Effector memory CD8-positive, alpha-beta T cell (primary cell): ENCODE results near the gene CALCOCO2.
A peak's percentile ranks its signal among the peaks of the same experiment; 100 is the strongest.
"Not testable (repeated sequence)": the region's sequence is repeated elsewhere in the genome, so short reads cannot be mapped to it uniquely, and the experiment has no call there.

Source experiments
- ATAC-seq: fragments of 150-1000 bp; cut with Tn5 transposase; replicated peaks from 2 replicates; pipeline ENCODE4 v1.10.0; 2021; ENCODE audit warnings: mild to moderate bottlenecking, moderate library complexity
- DNase-seq, 3 experiments: peaks; one replicate each; pipeline ENCODE4 v3.0.0; 2021
- H3K27ac Mint-ChIP-seq, 2 donors: one replicate each; pipeline ENCODE4 v1.8.0; 2022; ENCODE audit warnings: mild to moderate bottlenecking in 2 of 2, mixed read lengths in 2 of 2, moderate library complexity in 2 of 2
- H3K27me3 Mint-ChIP-seq, 2 donors: one replicate each; pipeline ENCODE4 v1.8.0; 2022; ENCODE audit warnings: mixed read lengths in 2 of 2
- H3K36me3 Mint-ChIP-seq: one replicate; pipeline ENCODE4 v1.8.0; 2022; ENCODE audit warnings: mild to moderate bottlenecking, moderate library complexity, mixed read lengths; ENCODE audit not compliant: insufficient read depth
- H3K4me1 Mint-ChIP-seq, 2 donors: one replicate each; pipeline ENCODE4 v1.8.0; 2022; ENCODE audit warnings: low read depth in 2 of 2, mixed read lengths in 2 of 2
- H3K4me3 Mint-ChIP-seq, 2 donors: one replicate each; pipeline ENCODE4 v1.8.0; 2022; ENCODE audit warnings: mild to moderate bottlenecking in 2 of 2, mixed read lengths in 2 of 2, moderate library complexity in 2 of 2
- H3K9me3 Mint-ChIP-seq, 2 donors: one replicate each; pipeline ENCODE4 v1.8.0; 2022; ENCODE audit warnings: mixed read lengths in 2 of 2

CALCOCO2 gene

GRCh38 chr17:48812001-48812400, 18.8 kb upstream of the CALCOCO2 start:
- DNase-seq (no peak), ATAC-seq (no peak)
- peaks cover 25 to 33% of the 10 kb centered on the region in 2 donors for H3K27me3 Mint-ChIP-seq
- no peak overlapping the region for H3K4me3 Mint-ChIP-seq
- H3K4me1 Mint-ChIP-seq = peaks cover 6 to 12% of the 10 kb centered on the region in 2 donors
- no peaks in the 10 kb centered on the region for H3K9me3 Mint-ChIP-seq
- H3K36me3 Mint-ChIP-seq = no peaks in the 10 kb centered on the region
- no peak overlapping the region for H3K27ac Mint-ChIP-seq

- Mint-ChIP-seq H3K4me3 (no peak overlapping the region), H3K4me1 (peaks cover 12 to 14% of the 10 kb centered on the region in 2 donors), H3K27me3 (peaks cover 39 to 48% of the 10 kb centered on the region in 2 donors), H3K36me3 (no peaks in the 10 kb centered on the region), H3K27ac (no peak overlapping the region), H3K9me3 (no peaks in the 10 kb centered on the region)
- ATAC-seq (peak; percentile 20), DNase-seq (peak; percentile 56 to 60 (median 59))
Observed at GRCh38 chr17:48814504-48814903, 16.3 kb upstream of the CALCOCO2 start.

GRCh38 chr17:48815311-48815710, 15.5 kb upstream of the CALCOCO2 start:
- no peak for ATAC-seq
- no peak overlapping the region for H3K27ac Mint-ChIP-seq
- peaks cover 36 to 55% of the 10 kb centered on the region in 2 donors for H3K27me3 Mint-ChIP-seq

GRCh38 chr17:48816438-48816773, 14.4 kb upstream of the CALCOCO2 start:
- DNase-seq = no peak
- ATAC-seq = no peak
- Mint-ChIP-seq H3K4me3 (peak overlapping the region; percentile 63 to 73), H3K9me3 (no peaks in the 10 kb centered on the region), H3K27ac (peak overlapping the region in 1 of 2 donors; percentile 47), H3K36me3 (peaks cover 3% of the 10 kb centered on the region), H3K27me3 (peaks cover 34 to 63% of the 10 kb centered on the region in 2 donors), H3K4me1 (peaks cover 12 to 14% of the 10 kb centered on the region in 2 donors)

More at GRCh38 chr17:48815311-48815710, 15.5 kb upstream of the CALCOCO2 start:
- Mint-ChIP-seq H3K9me3 (no peaks in the 10 kb centered on the region), H3K4me3 (no peak overlapping the region), H3K36me3 (peaks cover 3% of the 10 kb centered on the region), H3K4me1 (peaks cover 12 to 14% of the 10 kb centered on the region in 2 donors)
- no peak for DNase-seq

DNA sequence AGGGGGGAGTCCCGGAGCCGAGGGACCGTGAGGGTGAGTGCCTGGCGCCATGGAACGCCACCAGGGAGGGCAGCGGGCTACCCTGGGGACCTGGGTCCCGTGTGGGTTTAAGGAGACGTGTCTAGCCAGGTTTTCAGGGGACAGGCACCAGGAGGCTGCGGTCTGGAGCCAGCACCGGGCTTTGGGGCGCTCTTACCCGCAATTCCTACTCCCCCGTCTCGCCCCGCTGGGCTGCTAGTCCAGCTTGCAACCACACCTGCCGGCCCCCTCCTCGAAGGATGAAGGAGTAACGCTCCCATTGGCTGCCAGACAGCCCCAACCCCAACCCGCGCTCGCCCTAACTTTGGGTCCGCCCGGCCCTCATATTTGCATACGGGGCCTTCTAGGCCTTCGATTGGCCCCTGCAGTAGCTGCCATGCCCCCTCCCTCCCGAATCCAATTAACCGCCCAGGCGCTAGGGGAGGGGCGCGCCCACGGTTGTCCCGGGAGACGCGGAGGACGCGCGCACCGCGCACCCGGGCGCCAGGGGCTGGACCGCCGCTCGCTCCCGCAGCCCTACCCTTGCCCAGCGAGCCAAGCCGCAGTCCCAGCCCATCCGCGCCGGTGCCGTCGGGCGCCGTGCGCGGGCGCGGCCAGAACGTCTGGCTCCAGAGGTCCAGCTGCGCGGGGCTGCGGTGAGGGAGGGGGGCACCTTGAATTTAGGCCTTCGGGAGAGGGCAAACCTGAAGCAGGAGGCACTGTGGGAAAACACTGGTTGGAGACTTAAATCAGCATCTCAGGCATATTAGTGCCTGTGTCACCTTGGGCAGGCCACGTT, 13.9 kb upstream of the CALCOCO2 start, which contains the start of gene TTLL6:
Gene TTLL6, minus strand, starts transcription at position 456 of the 817 bp plus-strand sequence. Its CDS starts 157 bp downstream, at position 299.
- Mint-ChIP-seq H3K4me3 (peak within 1 kb of the TSS; percentile 63 to 73), H3K27ac (peak within 1 kb of the TSS in 1 of 2 donors; percentile 47), H3K27me3 (peaks cover 34 to 63% of the 10 kb centered on the region in 2 donors), H3K36me3 (peaks cover 3% of the 10 kb centered on the region), H3K9me3 (no peaks in the 10 kb centered on the region), H3K4me1 (peaks cover 12 to 14% of the 10 kb centered on the region in 2 donors)
- DNase-seq (peak; percentile 63 to 72 (median 71)), ATAC-seq (peak; percentile 96)

GRCh38 chr17:48818361-48818841, 12.4 kb upstream of the CALCOCO2 start:
- peaks cover 3% of the 10 kb centered on the region for H3K36me3 Mint-ChIP-seq
- H3K27ac Mint-ChIP-seq = no peak overlapping the region
- no peaks in the 10 kb centered on the region for H3K9me3 Mint-ChIP-seq
- no peak overlapping the region for H3K4me3 Mint-ChIP-seq
- DNase-seq (no peak), ATAC-seq (no peak)
- peaks cover 12 to 14% of the 10 kb centered on the region in 2 donors for H3K4me1 Mint-ChIP-seq
- H3K27me3 Mint-ChIP-seq = peaks cover 27 to 67% of the 10 kb centered on the region in 2 donors

DNA sequence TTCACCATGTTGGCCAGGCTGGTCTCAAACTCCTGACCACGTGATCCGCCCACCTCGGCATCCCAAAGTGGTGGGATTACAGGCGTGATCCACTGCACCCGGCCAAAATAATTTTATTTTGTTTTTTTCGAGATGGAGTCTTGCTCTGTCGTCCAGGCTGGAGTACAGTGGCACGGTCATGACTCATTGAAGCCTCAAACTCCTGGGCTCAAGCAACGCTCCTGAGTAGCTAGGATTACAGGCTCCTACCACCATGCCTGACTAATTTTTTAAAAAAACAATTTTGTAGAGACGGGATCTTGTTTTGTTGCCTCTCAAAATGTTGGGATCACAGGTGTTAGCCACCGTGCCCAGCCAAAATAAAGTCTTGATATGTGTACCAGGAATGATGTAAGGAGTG, 11.4 kb upstream of the CALCOCO2 start:
- ATAC-seq (no peak), DNase-seq (no peak)
- H3K9me3 Mint-ChIP-seq = no peaks in the 10 kb centered on the region
- peaks cover 12 to 14% of the 10 kb centered on the region in 2 donors for H3K4me1 Mint-ChIP-seq
- H3K27ac Mint-ChIP-seq = no peak overlapping the region
- H3K4me3 Mint-ChIP-seq = no peak overlapping the region
- peaks cover 3% of the 10 kb centered on the region for H3K36me3 Mint-ChIP-seq
- H3K27me3 Mint-ChIP-seq = peaks cover 22 to 70% of the 10 kb centered on the region in 2 donors

DNA sequence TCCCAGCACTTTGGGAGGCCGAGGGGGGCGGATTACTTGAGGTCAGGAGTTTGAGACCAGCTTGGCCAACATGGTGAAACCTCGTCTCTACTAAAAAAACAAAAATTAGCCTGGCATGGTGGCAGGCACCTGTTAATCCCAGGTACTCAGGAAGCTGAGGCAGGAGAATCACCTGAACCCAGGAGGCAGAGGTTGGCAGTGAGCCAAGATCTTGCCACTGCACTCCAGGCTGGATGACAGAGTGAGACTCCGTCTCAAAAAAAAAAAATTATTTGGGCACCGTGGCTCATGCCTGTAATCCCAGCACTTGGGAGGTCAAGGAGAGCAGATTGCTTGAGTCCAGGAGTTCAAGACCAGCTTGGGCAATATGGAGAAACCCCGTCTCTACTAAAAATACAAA, 9.9 kb upstream of the CALCOCO2 start:
- H3K4me3 Mint-ChIP-seq, ATAC-seq, DNase-seq, H3K36me3 Mint-ChIP-seq, H3K27ac Mint-ChIP-seq, H3K9me3 Mint-ChIP-seq: not testable (repeated sequence)
- Mint-ChIP-seq H3K27me3 (peaks cover 15 to 72% of the 10 kb centered on the region in 2 donors), H3K4me1 (peaks cover 9 to 14% of the 10 kb centered on the region in 2 donors)

GRCh38 chr17:48825446-48826381, 5.1 kb upstream of the CALCOCO2 start:
- peaks cover 2% of the 10 kb centered on the region for H3K36me3 Mint-ChIP-seq
- peaks cover 0 to 34% of the 10 kb centered on the region in 2 donors for H3K27me3 Mint-ChIP-seq

GRCh38 chr17:48831549-48831883, 681 bp downstream of the CALCOCO2 start:
- Mint-ChIP-seq H3K36me3 (peaks cover 21% of the 10 kb centered on the region), H3K27me3 (peaks cover 0 to 6% of the 10 kb centered on the region in 2 donors), H3K27ac (peak overlapping the region; percentile 96), H3K4me3 (peak overlapping the region; percentile 94 to 96), H3K9me3 (no peaks in the 10 kb centered on the region), H3K4me1 (peaks cover 32 to 38% of the 10 kb centered on the region in 2 donors)
- ATAC-seq (no peak), DNase-seq (no peak)

More at GRCh38 chr17:48825446-48826381, 5.1 kb upstream of the CALCOCO2 start:
- DNase-seq (no peak), ATAC-seq (no peak)
- Mint-ChIP-seq H3K27ac (no peak overlapping the region), H3K4me1 (peaks cover 2 to 8% of the 10 kb centered on the region in 2 donors), H3K4me3 (no peak overlapping the region), H3K9me3 (no peaks in the 10 kb centered on the region)

DNA sequence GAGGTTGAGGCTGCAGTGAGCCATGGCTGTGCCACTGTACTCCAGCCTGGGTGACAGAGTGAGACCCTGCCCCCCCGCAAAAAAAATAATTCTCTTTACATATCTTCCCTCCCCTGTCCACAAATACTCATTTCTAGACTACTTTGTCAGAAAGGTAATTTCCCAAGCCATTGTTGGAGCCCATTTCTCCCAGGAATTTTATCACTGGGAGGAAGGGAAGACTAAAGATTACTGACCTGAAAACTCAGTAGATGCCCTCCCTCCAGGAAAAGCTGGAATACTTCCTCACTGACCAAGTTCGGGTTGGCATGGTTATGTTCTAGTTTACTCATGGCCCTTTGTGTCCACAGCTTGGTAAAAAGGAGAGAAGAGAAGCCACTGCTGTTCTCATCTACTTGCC, 4.1 kb downstream of the CALCOCO2 start:
- DNase-seq = no peak
- Mint-ChIP-seq H3K4me1 (peaks cover 51 to 57% of the 10 kb centered on the region in 2 donors), H3K4me3 (no peak overlapping the region), H3K27me3 (no peaks in the 10 kb centered on the region), H3K36me3 (peaks cover 31% of the 10 kb centered on the region), H3K27ac (no peak overlapping the region), H3K9me3 (no peaks in the 10 kb centered on the region)
- no peak for ATAC-seq

DNA sequence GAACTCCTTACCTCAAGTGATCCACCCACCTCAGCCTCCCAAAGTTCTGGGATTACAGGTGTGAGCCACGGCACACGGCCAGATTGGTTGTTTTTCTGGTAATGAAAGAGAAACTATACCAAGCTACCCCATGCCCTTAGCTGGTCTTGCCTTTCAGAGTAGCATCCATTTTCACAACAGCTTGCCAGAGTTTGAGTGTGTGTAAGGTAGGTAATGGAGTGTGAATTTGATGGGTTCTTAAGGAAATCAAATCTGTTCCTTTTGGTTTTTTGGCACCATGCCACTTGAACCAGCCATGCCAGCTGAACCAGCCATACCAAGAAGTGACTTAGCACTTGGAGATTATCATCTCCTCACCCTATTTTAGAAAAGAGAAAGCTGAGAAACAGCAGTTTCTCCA, 5.1 kb downstream of the CALCOCO2 start:
- Mint-ChIP-seq H3K9me3 (no peaks in the 10 kb centered on the region), H3K27me3 (no peaks in the 10 kb centered on the region), H3K27ac (peak overlapping the region in 1 of 2 donors; percentile 25), H3K4me3 (peak overlapping the region; percentile 70 to 73), H3K36me3 (peaks cover 31% of the 10 kb centered on the region), H3K4me1 (peaks cover 57 to 59% of the 10 kb centered on the region in 2 donors)
- DNase-seq (peak in 2 of 3 experiments; percentile 2 to 21), ATAC-seq (peak; percentile 22)

DNA sequence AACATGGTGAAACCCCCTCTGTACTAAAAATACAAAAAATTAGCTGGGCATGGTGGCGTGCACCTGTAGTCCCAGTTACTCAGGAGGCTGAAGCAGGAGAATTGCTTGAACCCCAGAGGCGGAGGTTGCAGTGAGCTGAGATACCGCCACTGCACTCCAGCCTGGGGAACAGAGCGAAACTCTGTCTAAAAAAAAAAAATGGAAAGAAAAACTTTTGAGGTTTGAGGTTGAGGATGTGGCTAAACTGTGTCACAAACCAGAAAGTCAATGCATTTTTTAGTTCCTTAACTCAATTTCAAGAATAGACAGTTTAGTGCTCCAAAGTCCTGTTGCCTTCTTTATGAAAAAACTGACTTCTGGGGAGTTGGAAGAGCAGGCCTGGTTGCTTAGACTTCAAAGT, 6.6 kb downstream of the CALCOCO2 start:
- not testable (repeated sequence) for H3K27me3 Mint-ChIP-seq, H3K9me3 Mint-ChIP-seq
- DNase-seq (peak in 2 of 3 experiments; percentile 9 to 11), ATAC-seq (peak; percentile 71)
- H3K27ac Mint-ChIP-seq = peak overlapping the region; percentile 35 to 86
- H3K36me3 Mint-ChIP-seq = peaks cover 25% of the 10 kb centered on the region
- peak overlapping the region; percentile 73 to 78 for H3K4me3 Mint-ChIP-seq
- peaks cover 58 to 60% of the 10 kb centered on the region in 2 donors for H3K4me1 Mint-ChIP-seq
